ENCODE measurements around the gene IL33.

Gene IL33

DNA sequence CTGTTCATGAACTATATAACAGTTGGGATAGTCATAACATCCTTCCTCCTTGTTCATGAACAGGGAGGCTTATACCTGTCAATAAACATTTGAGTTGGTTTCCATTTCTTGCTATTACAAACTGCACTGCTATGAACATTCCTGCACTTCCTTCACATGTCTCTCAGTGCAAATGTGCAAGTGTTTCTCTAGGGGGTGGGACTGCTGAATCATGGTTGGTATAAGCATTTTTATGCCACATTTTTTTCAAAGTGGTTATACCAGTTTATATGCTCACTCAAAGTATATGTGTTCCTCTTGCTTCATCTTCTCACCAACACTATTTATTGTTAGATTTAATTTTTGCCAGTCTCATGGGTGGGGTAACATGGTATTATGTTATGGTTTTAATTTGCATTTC is 86.8 kb downstream of the IL33 start:
- DNase-seq (ENCODE audit: low spot score) = no peak

DNA sequence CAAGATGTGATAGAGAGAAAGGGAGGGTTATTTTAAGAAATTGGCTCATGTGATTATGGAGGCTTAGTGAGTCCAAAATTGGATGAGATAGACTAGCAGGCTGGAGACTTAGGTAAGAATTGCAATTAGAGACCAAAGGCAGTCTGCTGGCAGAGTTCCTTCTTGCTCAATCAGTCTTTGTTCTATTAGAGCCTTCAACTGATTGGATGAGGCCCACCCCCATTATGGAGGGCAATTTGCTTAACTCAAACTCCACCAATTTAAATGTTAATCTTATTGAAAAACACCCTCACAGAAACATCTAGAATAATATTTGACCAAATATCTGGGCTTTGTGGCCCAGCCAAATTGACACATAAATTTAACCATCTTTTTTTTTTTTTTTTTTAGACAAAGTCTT is 88.6 kb downstream of the IL33 start:
- no peak for DNase-seq (ENCODE audit: low spot score)

DNA sequence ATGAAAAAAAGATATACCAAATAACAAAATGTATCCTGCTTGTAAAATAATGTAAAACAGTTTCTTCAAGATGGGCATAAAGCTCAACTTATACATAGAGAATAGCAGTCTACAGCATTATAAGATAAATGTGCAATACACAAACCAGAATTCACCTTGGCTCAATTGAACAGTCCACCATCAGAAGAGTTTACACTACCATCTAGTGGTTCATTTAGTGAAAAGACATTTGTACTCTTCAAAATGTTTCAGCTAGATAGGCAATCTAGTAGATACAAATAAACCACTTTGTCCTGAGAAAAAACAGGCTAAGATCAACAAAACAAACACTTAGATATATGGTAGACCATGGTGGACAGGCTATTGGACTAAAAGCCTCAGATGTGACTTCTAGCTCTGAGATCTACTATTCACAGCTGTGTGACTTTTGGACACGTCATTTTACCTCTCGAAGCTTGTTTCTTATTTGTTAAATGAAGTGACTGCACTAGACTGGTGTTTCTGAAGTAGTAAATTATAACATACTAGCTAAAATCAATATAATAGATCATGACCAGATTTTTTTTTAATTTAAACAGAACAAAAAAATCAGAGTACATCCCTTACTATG is 90.5 kb downstream of the IL33 start:
- peak; percentile 42 for DNase-seq (ENCODE audit: low spot score)
